NT2/D1 (cell line): ENCODE data around the gene HHATL.

Experiments
- DNase-seq: peaks from one replicate; pipeline ENCODE4 v3.0.0-alpha.2; 2011; ENCODE audit warnings: low read depth, low spot score
- H3K27me3 ChIP-seq: 2 replicates; pipeline ENCODE4 v1.6.0; 2011; ENCODE audit warnings: mild to moderate bottlenecking; ENCODE audit not compliant: insufficient read length, insufficient read depth
- H3K36me3 ChIP-seq: 2 replicates; pipeline ENCODE4 v1.6.1; 2011; ENCODE audit warnings: mild to moderate bottlenecking, low read length, mixed read lengths; ENCODE audit not compliant: insufficient read depth, insufficient read length
- H3K4me1 ChIP-seq: 2 replicates; pipeline ENCODE4 v1.5.1; 2011; ENCODE audit not compliant: insufficient read depth, insufficient read length
- H3K4me3 ChIP-seq: 2 replicates; pipeline ENCODE4 v1.5.1; 2011; ENCODE audit warnings: low read depth; ENCODE audit not compliant: insufficient read length
- H3K9ac ChIP-seq: 2 replicates; pipeline ENCODE4 v1.6.0; 2011; ENCODE audit warnings: low read depth; ENCODE audit not compliant: insufficient read length
- H3K9me3 ChIP-seq: 2 replicates; pipeline ENCODE4 v1.5.1; 2011; ENCODE audit warnings: mild to moderate bottlenecking, low read length; ENCODE audit not compliant: insufficient read depth
- SUZ12 ChIP-seq: IDR thresholded peaks from 2 replicates; pipeline ENCODE4 v1.6.1; 2011; ENCODE audit not compliant: insufficient read length, insufficient read depth; ENCODE audit errors: extremely low read depth
- YY1 ChIP-seq: IDR thresholded peaks from 2 replicates; pipeline ENCODE4 v1.6.1; 2011; ENCODE audit not compliant: insufficient read length, insufficient read depth
- ZNF274 ChIP-seq: IDR thresholded peaks from 2 replicates; pipeline ENCODE4 v1.6.1; 2011; ENCODE audit warnings: mild to moderate bottlenecking, low read depth, low read length

HHATL gene

GRCh38 chr3:42710323-42711021 lies 7.9 kb upstream of the HHATL start:
- Histone ChIP-seq H3K27me3 (no peaks in the 10 kb centered on the region), H3K36me3 (no peaks in the 10 kb centered on the region), H3K4me3 (no peak overlapping the region), H3K9me3 (no peaks in the 10 kb centered on the region), H3K4me1 (peaks cover 13% of the 10 kb centered on the region), H3K9ac (no peak overlapping the region)
- TF ChIP-seq YY1: no peak
- TF ChIP-seq ZNF274: no peak
- TF ChIP-seq SUZ12: no peak
- no peak for DNase-seq

DNA sequence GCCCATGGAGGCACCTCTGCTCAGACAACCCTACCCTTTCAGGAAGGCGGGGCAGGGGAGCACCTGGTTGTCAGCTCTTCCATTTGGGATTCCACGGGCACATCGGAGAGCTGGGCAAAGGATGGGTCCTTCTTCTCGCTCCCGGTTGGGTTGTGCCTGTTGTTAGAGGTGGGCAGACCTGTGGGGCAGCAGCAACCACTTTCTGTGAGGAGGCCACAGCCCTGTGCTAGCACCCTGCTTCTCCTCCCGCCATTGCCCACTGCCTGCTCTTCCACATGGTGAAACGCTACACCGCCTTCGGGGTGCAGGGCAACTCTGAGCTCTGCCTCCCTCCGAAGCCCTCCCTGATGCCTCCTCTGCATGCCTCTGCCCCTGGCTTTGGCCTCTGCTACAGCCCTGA lies 7.0 kb upstream of the HHATL start:
- H3K4me1 ChIP-seq: peaks cover 13% of the 10 kb centered on the region
- no peak for TF ChIP-seq YY1
- TF ChIP-seq SUZ12: no peak
- no peak for TF ChIP-seq ZNF274
- H3K27me3 ChIP-seq: no peaks in the 10 kb centered on the region
- DNase-seq: no peak
- H3K36me3 ChIP-seq: no peaks in the 10 kb centered on the region
- H3K9ac ChIP-seq: no peak overlapping the region
- no peaks in the 10 kb centered on the region for H3K9me3 ChIP-seq
- H3K4me3 ChIP-seq: no peak overlapping the region

- Histone ChIP-seq H3K4me3 (no peak overlapping the region), H3K36me3 (no peaks in the 10 kb centered on the region), H3K9ac (no peak overlapping the region), H3K9me3 (no peaks in the 10 kb centered on the region), H3K27me3 (no peaks in the 10 kb centered on the region), H3K4me1 (peaks cover 13% of the 10 kb centered on the region)
- no peak for DNase-seq
- TF ChIP-seq YY1: no peak
- no peak for TF ChIP-seq SUZ12
- TF ChIP-seq ZNF274: no peak
These were observed 6.1 kb upstream of the HHATL start for GRCh38 chr3:42708611-42709151.

DNA sequence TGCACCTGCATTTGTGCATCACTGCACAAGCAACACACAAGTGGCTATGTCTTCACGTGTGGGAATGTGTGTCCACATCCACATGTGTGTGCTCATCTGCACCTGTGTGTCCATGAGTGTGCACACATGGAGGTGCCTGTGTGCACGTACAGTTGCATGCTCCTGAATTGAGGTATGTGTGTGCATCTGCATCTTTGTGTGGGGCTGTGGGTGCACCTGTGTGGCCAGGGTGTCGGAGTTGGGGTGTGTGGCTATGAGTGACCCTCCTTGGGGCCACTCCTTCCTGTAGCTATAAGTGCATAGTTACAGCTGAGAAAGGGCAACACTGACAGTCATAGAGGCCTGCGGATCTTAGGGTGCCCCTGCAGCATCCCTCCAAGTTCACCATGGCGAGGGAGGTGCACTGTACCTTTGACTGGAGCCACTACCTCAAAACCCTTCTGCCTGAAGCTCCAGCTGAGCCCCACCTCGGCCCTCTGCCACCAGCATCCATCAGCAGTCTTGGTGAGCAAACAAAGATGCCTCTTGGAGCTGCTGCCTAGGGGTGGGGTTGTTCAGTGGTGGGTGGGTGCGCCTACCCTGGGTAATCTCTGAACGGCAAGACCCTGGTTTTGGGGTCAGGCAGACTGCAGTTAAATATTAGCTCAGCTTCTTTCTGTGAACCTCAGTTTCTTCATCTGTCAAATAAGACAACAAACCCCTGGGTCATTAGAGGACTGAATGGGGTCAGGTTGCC lies 5.2 kb upstream of the HHATL start:
- Histone ChIP-seq H3K4me1 (peaks cover 15% of the 10 kb centered on the region), H3K9me3 (no peaks in the 10 kb centered on the region), H3K4me3 (no peak overlapping the region), H3K27me3 (no peaks in the 10 kb centered on the region), H3K36me3 (no peaks in the 10 kb centered on the region), H3K9ac (no peak overlapping the region)
- no peak for TF ChIP-seq ZNF274
- TF ChIP-seq SUZ12: no peak
- no peak for TF ChIP-seq YY1
- no peak for DNase-seq

GRCh38 chr3:42706721-42707619 lies 4.4 kb upstream of the HHATL start:
- no peaks in the 10 kb centered on the region for H3K27me3 ChIP-seq
- H3K4me1 ChIP-seq: peaks cover 9% of the 10 kb centered on the region
- no peaks in the 10 kb centered on the region for H3K36me3 ChIP-seq
- DNase-seq: no peak
- H3K9me3 ChIP-seq: no peaks in the 10 kb centered on the region
- TF ChIP-seq ZNF274: no peak
- TF ChIP-seq SUZ12: no peak
- TF ChIP-seq YY1: no peak
- no peak overlapping the region for H3K4me3 ChIP-seq
- no peak overlapping the region for H3K9ac ChIP-seq

DNA sequence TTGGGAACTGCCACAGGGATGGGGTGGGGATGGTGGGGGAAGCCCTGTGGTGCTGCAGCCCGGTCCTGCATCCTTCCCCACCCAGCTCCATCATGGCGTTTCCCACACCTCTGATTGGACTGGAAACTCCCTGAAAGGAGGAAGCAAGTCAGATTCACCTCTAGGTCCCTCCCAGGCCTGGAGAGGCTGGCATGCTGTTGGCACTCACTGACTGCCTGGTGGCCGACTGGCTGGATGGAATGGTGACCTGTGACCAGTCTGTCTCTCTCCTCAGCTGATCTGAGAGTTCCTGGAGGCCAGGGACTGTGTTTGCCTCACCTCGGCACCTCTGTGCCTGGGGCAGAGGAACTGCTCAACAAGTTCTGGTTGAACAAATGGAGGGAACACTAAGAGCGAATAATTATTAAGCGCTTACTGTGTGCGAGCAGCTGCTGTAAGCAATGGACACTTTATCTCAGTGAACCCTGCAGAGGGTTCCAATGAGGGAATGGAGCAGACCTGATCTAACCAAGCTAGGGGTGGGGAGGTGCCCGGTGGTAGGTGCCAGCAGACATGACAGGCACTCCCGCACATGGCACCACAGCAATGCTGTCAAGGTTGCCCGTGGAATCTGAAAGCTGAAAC lies 3.5 kb upstream of the HHATL start:
- DNase-seq: no peak
- Histone ChIP-seq H3K36me3 (no peaks in the 10 kb centered on the region), H3K4me1 (peaks cover 7% of the 10 kb centered on the region), H3K4me3 (no peak overlapping the region), H3K9me3 (no peaks in the 10 kb centered on the region), H3K9ac (no peak overlapping the region), H3K27me3 (no peaks in the 10 kb centered on the region)
- TF ChIP-seq YY1 (no peak), SUZ12 (no peak), ZNF274 (no peak)
